GM21576 (cell line): Measurements from ENCODE around the gene ECSCR.
A peak's percentile ranks its signal among the peaks of the same experiment; 100 is the strongest.

Experiments
- ATAC-seq: cut with Tn5 transposase; IDR thresholded peaks from one replicate; pipeline ENCODE4 v1.9.1; 2021; ENCODE audit warnings: mild to moderate bottlenecking, moderate library complexity; ENCODE audit not compliant: unreplicated experiment

Gene ECSCR

DNA sequence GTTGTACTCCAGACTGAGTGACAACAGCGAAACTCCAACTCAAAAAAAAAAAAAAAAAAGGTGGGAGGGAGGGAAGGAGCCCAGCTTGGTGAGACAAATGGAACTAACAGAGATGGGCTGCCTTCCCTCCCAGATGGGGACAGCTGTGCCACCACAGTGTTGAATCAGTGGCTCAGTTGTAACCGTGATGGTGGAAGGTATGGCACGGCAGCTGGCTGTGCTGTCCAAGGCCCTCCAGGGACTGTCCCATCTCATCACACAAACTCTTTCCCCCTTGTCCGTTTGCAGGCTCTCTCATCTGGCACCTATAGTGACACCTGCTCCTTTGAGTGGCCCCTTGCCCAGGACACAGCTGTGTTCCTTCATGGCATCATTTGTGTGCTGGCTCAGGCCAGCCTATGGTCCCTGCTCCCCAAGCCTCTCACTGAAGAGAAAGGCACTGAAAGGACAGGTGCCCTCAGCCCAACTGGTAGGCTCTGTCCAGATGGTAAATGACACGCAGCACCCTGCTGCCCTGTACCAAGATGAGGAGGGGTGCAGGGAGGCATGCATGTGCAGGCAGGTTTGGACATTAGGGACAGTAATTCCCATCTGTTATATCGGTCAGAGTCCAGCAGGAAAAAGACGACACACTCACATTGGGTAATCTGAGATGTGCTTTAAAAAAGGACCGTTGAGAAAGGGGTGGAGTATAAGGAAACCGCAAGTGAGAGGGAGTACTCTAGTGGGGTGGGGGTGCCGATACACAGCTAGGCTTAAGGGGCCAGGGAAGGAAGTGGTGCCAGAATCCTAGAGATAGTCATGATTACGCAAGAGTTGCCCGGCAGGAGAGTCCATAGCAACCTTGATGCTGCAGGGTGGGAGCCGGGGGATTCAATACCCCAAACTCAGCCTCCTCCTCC, 12.6 kb upstream of the ECSCR start:
- no peak for ATAC-seq

GRCh38 chr5:139473565-139473964, 11.0 kb upstream of the ECSCR start:
- no peak for ATAC-seq

DNA sequence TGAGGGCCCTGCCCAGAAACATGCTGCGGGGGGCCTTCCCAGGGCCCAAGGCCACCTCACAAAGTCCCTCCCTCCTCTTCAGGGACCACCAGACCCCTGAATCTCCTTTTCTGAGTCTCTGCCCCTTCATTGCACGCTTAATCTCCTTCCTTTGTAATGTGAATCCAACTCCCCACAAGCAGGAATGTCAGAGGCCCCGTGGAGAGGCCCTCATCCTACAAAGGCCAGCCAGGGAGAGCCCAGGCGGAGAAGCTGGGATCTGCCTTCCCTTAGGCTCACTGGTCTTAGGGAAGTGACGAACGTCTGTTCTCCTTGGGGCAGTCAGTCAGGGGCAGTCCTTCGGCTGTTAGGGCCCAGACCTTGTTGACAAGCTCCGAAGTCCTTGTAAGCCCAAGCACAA, 10.6 kb upstream of the ECSCR start:
- no peak for ATAC-seq

DNA sequence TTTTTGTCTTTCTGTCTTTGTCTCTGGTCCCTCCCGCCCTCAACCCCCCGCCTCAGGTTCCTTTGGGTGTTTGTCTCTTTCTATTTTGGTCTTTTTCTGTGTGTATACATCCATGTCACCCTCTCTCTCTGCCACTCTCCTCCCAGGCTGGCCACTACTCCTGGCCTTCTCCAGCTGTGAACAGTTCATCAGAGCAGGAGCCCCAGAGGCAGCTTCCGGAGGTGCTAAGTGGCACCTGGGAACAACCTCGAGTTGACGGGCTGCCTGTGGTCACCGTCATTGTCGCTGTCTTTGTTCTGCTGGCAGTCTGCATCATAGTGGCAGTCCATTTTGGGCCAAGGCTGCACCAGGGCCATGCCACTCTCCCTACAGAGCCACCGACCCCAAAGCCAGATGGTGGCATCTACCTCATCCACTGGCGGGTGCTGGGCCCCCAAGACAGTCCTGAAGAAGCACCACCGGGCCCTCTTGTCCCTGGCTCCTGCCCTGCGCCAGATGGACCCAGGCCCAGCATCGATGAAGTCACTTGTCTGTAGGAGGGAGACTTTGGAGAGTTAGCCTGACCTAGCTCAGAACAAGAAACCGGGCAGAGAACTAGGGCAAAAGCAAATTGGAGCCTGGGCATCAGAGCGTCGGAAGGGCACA, 10.0 kb upstream of the ECSCR start:
- ATAC-seq: no peak

GRCh38 chr5:139470821-139471300, 8.3 kb upstream of the ECSCR start, which contains the start of gene SMIM33:
Gene SMIM33 (plus strand): TSS chr5:139471004. CDS start chr5:139471122, 118 bp downstream.
- ATAC-seq: no peak

- ATAC-seq: no peak
These were observed 5.9 kb upstream of the ECSCR start for GRCh38 chr5:139468421-139468931.

DNA sequence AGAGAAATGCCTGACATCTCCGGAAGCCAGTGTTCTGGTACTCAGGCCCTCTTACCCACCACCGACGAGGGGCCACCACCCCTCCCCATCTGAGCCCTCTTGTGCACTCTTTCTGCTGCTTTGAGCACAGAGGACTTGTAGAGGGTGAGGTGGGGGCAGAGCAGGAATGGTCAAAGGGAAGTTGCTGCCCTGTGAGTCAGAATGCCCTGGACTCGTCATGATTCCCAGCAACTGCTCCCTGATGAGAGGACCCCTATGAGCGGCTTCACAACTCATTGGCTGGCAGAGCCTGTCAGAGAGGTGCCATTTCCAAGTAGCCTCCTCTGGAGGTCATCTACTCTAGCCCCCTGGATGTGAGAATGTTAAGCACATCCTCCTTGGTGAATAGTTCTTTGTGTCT, 845 bp downstream of the ECSCR start:
- ATAC-seq: no peak

- ATAC-seq: no peak
These were observed 1.4 kb downstream of the ECSCR start for GRCh38 chr5:139461176-139461575.

DNA sequence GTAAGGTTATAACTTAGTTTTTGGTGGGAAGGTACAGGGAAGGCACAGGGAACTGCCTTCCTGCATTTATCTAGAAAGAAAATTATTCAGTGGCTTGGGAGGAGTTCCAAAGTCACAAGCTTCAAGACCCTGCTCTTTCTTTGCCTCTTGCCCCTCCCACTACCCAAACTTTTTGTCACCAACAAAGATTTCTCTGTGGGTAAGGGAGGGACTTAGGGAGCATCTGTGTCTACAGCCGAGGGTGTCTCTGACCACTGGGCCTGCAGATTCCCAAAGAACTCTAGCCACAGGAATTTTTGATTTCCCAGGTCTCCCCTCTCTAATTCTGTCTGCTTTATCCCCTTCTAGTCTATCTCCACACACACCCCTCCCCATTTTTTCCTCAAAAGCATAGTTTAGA, 2.1 kb downstream of the ECSCR start:
- ATAC-seq: no peak

DNA sequence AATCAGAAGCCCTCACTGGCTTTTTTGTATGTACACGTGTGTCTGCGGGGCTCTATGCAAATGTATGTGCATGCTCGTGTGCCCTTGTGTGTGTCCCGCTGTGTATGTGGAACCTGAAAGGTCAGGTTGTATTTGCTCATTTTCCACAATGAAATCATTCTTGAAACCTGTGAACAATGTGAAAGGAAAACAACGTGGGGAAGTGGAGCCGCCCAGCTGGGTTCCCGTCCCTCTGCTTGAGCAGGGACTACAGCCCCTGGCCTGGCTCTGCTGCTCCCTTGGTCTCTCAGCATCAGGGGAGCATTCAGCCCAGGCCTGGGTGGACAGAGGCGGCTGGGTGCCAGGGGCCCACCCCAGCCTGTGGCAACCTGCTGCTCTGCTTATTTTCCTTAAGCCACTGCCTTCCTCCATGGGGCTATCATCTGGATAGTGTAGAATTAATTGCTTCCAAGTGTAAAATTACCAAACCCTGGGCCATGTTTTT, 3.0 kb downstream of the ECSCR start:
- peak; percentile 31 for ATAC-seq

DNA sequence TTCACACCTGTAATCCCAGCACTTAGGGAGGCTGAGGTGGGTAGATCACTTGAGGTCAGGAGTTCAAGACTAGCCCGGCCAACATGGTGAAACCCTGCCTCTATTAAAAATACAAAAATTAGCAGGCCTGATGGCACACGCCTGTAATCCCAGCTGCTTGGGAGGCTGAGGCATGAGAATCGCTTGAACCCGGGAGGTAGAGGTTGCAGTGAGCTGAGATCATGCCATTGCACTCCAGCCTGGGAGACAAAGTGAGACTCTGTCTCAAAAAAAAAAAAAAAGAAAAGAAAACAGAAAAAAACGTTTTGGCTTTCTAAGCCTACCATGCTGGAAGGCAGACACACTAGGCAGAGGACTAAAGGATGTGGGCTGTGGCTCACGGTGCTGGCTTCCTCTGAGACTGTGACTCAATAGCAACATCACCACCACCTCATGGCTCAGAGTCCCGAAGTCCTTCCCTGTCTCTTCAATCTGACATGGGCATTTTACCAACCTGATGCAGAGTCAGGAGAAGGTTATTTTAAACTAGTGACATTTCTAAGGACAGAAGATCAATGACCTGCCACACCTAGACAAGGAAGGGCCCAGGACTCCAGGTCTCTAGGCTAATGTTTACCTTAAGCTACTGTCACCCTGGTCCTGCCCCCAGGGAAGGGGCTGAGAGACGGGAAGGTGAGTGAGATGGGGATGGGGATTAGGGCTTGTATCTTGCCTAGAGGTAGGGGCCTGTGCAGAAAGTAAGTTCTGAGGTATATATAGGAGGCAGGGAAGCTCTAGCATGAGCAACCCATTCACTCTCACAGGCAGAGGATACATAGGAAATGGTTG, 3.7 kb downstream of the ECSCR start:
- peak; percentile 67 for ATAC-seq

DNA sequence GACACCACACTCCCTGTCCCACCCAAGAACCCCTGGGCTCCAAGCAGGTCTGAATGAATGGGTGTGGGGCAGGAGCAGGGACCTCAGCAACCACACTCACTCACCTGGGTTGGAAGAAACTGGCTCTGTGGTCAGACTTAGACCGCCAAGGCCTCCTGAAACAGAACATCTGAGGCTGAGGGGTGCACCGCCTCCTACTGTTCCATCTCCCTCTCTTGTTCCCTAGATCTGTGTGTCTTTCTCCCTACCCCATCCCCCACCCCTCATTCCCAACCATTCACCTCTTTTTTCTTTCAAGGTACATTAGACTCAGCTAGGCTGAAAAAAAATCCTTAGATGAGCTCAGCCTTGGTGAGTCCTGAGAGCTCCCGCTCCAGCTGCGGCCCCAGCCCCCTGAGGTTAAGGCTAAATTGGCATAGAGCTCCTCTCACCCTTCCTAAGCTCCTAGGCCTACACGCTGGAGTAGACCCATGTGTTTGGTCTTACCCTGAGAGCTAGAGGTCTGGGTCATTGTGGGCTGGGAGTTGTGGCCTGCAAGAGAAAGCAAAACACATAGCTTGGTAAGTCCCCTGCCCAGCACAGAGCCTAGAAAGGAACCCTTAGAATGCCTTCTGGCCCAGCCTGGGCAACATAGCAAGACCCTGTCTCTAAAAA, 4.8 kb downstream of the ECSCR start:
- ATAC-seq: no peak

DNA sequence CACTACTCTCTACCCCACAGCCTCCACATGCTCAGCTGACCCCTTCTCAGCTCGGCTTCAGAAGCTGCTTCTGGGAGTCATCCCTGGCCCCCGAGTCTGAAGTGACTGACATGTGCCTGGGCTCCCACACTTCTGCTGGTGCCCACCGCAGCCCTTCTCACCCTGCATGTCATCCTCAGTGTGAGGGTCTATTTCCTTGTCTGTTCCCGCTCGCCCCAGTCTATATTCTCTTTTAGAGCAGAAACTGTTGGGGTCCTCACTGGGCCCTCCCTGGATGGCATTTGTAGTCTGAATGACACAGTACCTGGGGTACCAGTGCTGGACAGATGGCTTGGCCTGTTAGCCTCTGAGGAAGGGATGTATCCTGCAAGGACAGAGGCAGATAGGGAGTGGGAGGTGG, 5.3 kb downstream of the ECSCR start:
- ATAC-seq: no peak

DNA sequence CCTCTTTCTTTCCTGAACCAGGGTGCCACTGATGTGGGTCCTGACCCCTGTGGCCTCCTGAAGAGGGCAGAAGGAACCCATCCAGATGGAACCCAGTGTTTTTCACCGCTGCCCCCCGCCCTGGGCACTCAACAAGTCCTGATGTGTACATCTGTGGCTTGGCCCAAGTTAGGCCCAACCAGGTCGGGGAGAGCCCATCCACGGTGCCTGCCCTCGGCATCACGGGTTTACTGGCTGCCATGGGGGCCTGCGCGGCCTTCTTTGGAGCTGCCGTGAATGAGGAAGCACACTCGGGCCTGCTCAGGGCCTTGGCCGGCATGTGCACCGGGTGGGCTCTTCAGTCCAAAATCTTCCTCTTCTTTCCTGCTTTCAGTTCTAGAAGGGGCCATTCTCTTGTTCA, 5.8 kb downstream of the ECSCR start:
- ATAC-seq: no peak

GRCh38 chr5:139454568-139455290, 7.8 kb downstream of the ECSCR start:
- no peak for ATAC-seq

DNA sequence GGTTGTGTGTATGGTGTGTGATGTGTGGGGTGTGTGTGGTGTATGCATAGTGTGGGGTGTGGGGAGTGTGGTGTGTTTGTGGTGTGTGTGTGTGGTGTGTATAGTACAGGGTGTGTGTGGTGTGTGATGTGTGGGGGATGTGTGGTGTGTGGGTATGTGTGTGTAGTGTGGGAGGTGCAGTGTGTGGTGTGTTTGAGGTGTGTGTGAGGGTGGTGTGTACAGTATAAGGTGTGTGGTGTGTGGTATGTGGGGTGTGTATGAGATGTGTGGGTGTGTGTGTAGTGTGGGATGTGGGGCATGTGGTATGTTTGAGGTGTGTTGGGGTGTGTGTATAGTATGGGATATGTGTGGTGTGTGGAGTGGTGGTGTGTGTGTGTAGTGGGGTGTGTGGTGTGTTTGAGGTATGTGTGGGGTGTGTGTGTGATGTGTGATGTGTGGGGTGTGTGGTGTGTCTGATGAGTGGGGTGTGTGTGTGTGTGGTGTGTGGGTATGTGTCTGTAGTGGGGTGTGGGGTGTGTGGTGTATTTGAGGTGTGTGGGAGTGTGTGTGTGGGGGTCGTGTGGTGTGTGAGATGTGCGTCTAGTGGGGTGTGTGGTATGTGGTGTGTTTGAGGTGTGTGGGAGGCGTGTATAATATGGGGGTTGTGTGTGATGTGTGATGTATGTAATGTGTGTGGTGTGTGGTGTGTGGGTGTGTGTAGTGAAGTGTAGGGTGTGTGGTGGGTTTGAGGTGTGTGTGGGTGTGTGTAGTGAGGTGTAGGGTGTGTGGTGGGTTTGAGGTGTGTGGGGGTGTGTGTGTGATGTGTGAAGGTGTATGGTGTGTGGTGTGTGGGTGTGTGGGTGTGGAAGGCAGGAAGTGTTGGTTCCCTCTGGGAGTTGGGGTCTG, 8.6 kb downstream of the ECSCR start:
- no peak for ATAC-seq

- no peak for ATAC-seq
These were observed 10.5 kb downstream of the ECSCR start for GRCh38 chr5:139451878-139452660.

- ATAC-seq: no peak
These were observed 11.4 kb downstream of the ECSCR start for GRCh38 chr5:139451176-139451575.
